Esophagus squamous epithelium (tissue), 5 donors: ENCODE measurements around the gene SSR4. TPM values are rescaled to one million over a fixed set of nuclear protein-coding genes. Genes with fewer than 3 reads are reported as not detected.

Experiments used
- DNase-seq: peaks from one replicate; lab custom pipeline; 2025; lab: John Stamatoyannopoulos, UW
- H3K27ac ChIP-seq, 4 donors: fragments of 200-600 bp; sonication (generic); one replicate each; pipeline ENCODE4 v1.5.1; 2016 to 2019; ENCODE audit warnings: mild to moderate bottlenecking in 1 of 4
- H3K27me3 ChIP-seq, 4 donors: fragments of 200-600 bp; sonication (generic); 1 replicate in 3 of 4; 2 replicates in 1 of 4; pipeline versions ENCODE4 v1.5.1 to v1.6.0; 2017 to 2021; ENCODE audit warnings: antibody characterized with exemption in 1 of 4
- H3K36me3 ChIP-seq, 3 donors: fragments of 200-600 bp; sonication (generic); one replicate each; pipeline ENCODE4 v1.5.1; 2016 to 2019
- H3K4me1 ChIP-seq, 3 donors: fragments of 200-600 bp; sonication (generic); one replicate each; pipeline ENCODE4 v1.5.1; 2017 to 2019
- H3K4me3 ChIP-seq, 4 donors: fragments of 200-600 bp; sonication (generic); 1 replicate in 3 of 4; 2 replicates in 1 of 4; pipeline ENCODE4 v1.5.1; 2016 to 2019; ENCODE audit warnings: mild to moderate bottlenecking in 2 of 4, moderate library complexity in 1 of 4
- H3K9me3 ChIP-seq, 3 donors: fragments of 200-600 bp; sonication (generic); one replicate each; pipeline ENCODE4 v1.5.1; 2016 to 2019
- POLR2A ChIP-seq, 4 donors: fragments of 450-650 bp; IDR thresholded peaks; one replicate each; pipeline ENCODE4 v1.6.1; 2017; ENCODE audit warnings: antibody characterized with exemption in 4 of 4, mild to moderate bottlenecking in 4 of 4, moderate library complexity in 3 of 4
- WGBS, 2 donors: methylation state at CpG; one replicate each; pipeline ENCODE4 v1.1.5; 2018; 5-methylcytosine and 5-hydroxymethylcytosine counted together
- intact Hi-C: fragments of 100-400 bp; cut with DNase I; formaldehyde crosslinking; loops from one replicate; pipeline ENCODE4 v1.15.0; 2022
- total RNA-seq, 4 donors: library from RNA; depleted of rRNA; stranded (reverse); fragments of >200 nt; gene quantifications; one replicate each; pipeline ENCODE4 v1.1.0, GENCODE V29; 2016
- TF ChIP-seq, protein P1 (sequence below), 6 experiments: fragments of 450-650 bp in 4 of 6; fragments of 200-600 bp in 2 of 6; sonication (generic) in 2 of 6; IDR thresholded peaks; one replicate each; pipeline ENCODE4 v1.5.1; 2016 to 2019; ENCODE audit warnings: antibody characterized with exemption in 6 of 6, mild to moderate bottlenecking in 4 of 6, moderate library complexity in 4 of 6
- donor health status: DM: yes; HTN: yes; CAD: no.

The SSR4 gene
- total RNA-seq, 4 donors from 2014 or later: 131 to 257 (median 159) TPM

GRCh38 chrX:153830640-153831428, 36.4 kb downstream of the SSR4 start:
- no peak for TF ChIP-seq POLR2A (IDR thresholded peaks at IDR 0.05)
- TF ChIP-seq, protein P1, sequence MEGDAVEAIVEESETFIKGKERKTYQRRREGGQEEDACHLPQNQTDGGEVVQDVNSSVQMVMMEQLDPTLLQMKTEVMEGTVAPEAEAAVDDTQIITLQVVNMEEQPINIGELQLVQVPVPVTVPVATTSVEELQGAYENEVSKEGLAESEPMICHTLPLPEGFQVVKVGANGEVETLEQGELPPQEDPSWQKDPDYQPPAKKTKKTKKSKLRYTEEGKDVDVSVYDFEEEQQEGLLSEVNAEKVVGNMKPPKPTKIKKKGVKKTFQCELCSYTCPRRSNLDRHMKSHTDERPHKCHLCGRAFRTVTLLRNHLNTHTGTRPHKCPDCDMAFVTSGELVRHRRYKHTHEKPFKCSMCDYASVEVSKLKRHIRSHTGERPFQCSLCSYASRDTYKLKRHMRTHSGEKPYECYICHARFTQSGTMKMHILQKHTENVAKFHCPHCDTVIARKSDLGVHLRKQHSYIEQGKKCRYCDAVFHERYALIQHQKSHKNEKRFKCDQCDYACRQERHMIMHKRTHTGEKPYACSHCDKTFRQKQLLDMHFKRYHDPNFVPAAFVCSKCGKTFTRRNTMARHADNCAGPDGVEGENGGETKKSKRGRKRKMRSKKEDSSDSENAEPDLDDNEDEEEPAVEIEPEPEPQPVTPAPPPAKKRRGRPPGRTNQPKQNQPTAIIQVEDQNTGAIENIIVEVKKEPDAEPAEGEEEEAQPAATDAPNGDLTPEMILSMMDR (IDR thresholded peaks at IDR 0.05): no peak
- WGBS, 2 donors: 40 to 59% methylated on average over 1 to 2 of the region's 102 CpGs
- peaks cover 0 to 22% (median 4%) of the 10 kb centered on the region in 3 donors for H3K4me1 ChIP-seq
- intact Hi-C loops: no loop called here
- H3K36me3 ChIP-seq: no peaks in the 10 kb centered on the region
- peaks cover 0 to 51% (median 3%) of the 10 kb centered on the region in 4 donors for H3K27me3 ChIP-seq
- no peak overlapping the region for H3K27ac ChIP-seq
- no peak for DNase-seq
- peak overlapping the region in 2 of 4 donors; percentile 49 to 63 for H3K4me3 ChIP-seq
- no peaks in the 10 kb centered on the region for H3K9me3 ChIP-seq

GRCh38 chrX:153831429-153832150, 37.1 kb downstream of the SSR4 start:
- TF ChIP-seq POLR2A (IDR thresholded peaks at IDR 0.05): no peak
- TF ChIP-seq, protein P1 (IDR thresholded peaks at IDR 0.05): no peak
- WGBS, 2 donors: 15 to 61% methylated on average over 6 to 19 of the region's 23 CpGs
- Histone ChIP-seq H3K9me3 (no peaks in the 10 kb centered on the region), H3K27ac (no peak overlapping the region), H3K4me3 (no peak overlapping the region), H3K36me3 (no peaks in the 10 kb centered on the region), H3K4me1 (peaks cover 0 to 22% (median 4%) of the 10 kb centered on the region in 3 donors), H3K27me3 (peaks cover 0 to 51% (median 3%) of the 10 kb centered on the region in 4 donors)
- DNase-seq: no peak
- intact Hi-C loops: no loop called here

DNA sequence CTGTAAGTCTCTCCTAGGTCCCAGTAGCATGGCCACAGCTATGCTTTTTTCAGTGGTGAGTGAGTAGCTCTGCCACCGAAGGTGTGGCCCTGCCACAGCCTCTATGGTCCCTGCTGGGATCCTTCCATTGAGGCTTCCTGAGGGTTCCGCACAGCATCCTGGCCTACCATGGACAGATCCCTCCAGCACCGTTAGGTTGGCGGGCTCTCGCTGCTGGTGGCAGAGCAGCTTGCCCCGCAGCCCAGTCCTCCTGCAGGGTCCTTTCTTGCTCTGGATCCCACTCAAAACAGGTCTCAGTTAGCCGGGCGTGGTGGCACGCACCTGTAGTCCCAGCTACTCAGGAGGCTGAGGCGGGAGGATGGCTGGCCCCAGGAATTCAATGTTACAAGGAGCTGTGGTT, 38.3 kb downstream of the SSR4 start:
- Histone ChIP-seq H3K27ac (no peak overlapping the region), H3K36me3 (no peaks in the 10 kb centered on the region), H3K4me1 (peaks cover 0 to 22% (median 4%) of the 10 kb centered on the region in 3 donors), H3K4me3 (no peak overlapping the region), H3K9me3 (no peaks in the 10 kb centered on the region), H3K27me3 (peaks cover 0 to 43% (median 3%) of the 10 kb centered on the region in 4 donors)
- no peak for TF ChIP-seq POLR2A (IDR thresholded peaks at IDR 0.05)
- TF ChIP-seq, protein P1 (IDR thresholded peaks at IDR 0.05): no peak
- WGBS, 2 donors: 91% methylated on average over 3 of the region's 10 CpGs; no CpG with 5 or more reads in 1 of the 2 donors
- no peak for DNase-seq
- intact Hi-C loops: no loop called here

DNA sequence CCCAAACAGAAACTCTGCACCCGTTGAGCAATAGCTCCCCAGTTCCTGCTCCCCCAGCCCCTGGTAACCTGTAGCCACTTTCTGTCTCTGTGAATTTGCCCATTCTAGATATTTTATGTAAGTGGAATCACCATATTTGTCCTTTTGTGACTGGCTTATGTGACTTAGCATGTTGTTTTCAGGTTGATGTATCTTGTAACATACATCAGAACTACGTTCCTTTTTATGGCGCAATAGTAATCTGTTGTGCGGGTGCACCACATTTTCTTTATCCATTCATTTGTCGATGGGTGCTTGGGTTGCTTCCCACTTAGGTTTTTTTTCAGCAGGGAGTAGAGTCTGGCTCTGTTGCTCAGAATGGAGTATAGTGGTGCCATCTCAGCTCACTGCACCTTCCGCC, 42.5 kb downstream of the SSR4 start:
- 85 to 93% methylated on average over 6 of the region's 6 CpGs for WGBS, 2 donors
- H3K4me1 ChIP-seq: no peaks in the 10 kb centered on the region
- H3K36me3 ChIP-seq: no peaks in the 10 kb centered on the region
- no peaks in the 10 kb centered on the region for H3K9me3 ChIP-seq
- peaks cover 0 to 6% (median 2%) of the 10 kb centered on the region in 4 donors for H3K27me3 ChIP-seq
- intact Hi-C loops: no loop called here
- DNase-seq: no peak
- TF ChIP-seq POLR2A (IDR thresholded peaks at IDR 0.05): no peak
- TF ChIP-seq, protein P1 (IDR thresholded peaks at IDR 0.05): no peak
- H3K4me3 ChIP-seq: no peak overlapping the region
- no peak overlapping the region for H3K27ac ChIP-seq
